Liver (tissue), 9 donors: Measurements from ENCODE around the gene RAC2. TPM values are rescaled to one million over a fixed set of nuclear protein-coding genes. Genes with fewer than 3 reads are reported as not detected.

Experiments
- DNase-seq: peaks from one replicate; pipeline ENCODE4 v3.0.0-alpha.2; 2017; ENCODE audit warnings: low spot score
- H3K27ac ChIP-seq, 2 donors: one replicate each; pipeline ENCODE4 v1.7.0; 2013; ENCODE audit warnings: inconsistent platforms in 2 of 2, low read length in 2 of 2, control low read depth in 1 of 2, low read depth in 1 of 2, mild to moderate bottlenecking in 1 of 2
- H3K27me3 ChIP-seq, 4 donors: one replicate each; pipeline versions ENCODE4 v1.6.1 to v1.7.0; 2013; ENCODE audit warnings: low read length in 3 of 4, inconsistent platforms in 1 of 4, mild to moderate bottlenecking in 1 of 4, moderate library complexity in 1 of 4; ENCODE audit not compliant: control insufficient read depth in 4 of 4, insufficient read depth in 4 of 4
- H3K36me3 ChIP-seq, 4 donors: one replicate each; pipeline versions ENCODE4 v1.6.1 to v1.7.0; 2013; ENCODE audit warnings: low read length in 3 of 4, mild to moderate bottlenecking in 3 of 4, low read depth in 1 of 4, moderate library complexity in 1 of 4; ENCODE audit not compliant: control insufficient read depth in 4 of 4, insufficient read depth in 3 of 4
- H3K4me1 ChIP-seq, 4 donors: one replicate each; pipeline versions ENCODE4 v1.6.1 to v1.7.0; 2013; ENCODE audit warnings: low read length in 3 of 4, mild to moderate bottlenecking in 3 of 4, moderate library complexity in 1 of 4; ENCODE audit not compliant: control insufficient read depth in 4 of 4, insufficient read depth in 4 of 4
- H3K4me3 ChIP-seq, 3 donors: one replicate each; pipeline versions ENCODE4 v1.6.1 to v1.7.0; 2013; ENCODE audit warnings: low read length in 3 of 3, control low read depth in 1 of 3, low read depth in 1 of 3, mild to moderate bottlenecking in 1 of 3
- H3K9ac ChIP-seq, 2 donors: one replicate each; pipeline ENCODE4 v1.7.0; 2013; ENCODE audit warnings: low read length in 2 of 2, mild to moderate bottlenecking in 2 of 2, moderate library complexity in 2 of 2, control low read depth in 1 of 2, low read depth in 1 of 2
- H3K9me3 ChIP-seq, 4 donors: one replicate each; pipeline versions ENCODE4 v1.6.1 to v1.7.0; 2013; ENCODE audit warnings: low read length in 3 of 4; ENCODE audit not compliant: control insufficient read depth in 4 of 4
- EGR1 ChIP-seq, 2 donors: IDR thresholded peaks; 2 replicates each; pipeline ENCODE4 v1.6.1; 2016 to 2018; ENCODE audit warnings: antibody characterized with exemption in 2 of 2, low read depth in 2 of 2
- FOXA1 ChIP-seq: IDR thresholded peaks from 2 replicates; pipeline ENCODE4 v1.6.1; 2016; ENCODE audit warnings: antibody characterized with exemption
- FOXA2 ChIP-seq: IDR thresholded peaks from 2 replicates; pipeline ENCODE4 v1.6.1; 2016; ENCODE audit warnings: antibody characterized with exemption
- GABPA ChIP-seq, 2 donors: IDR thresholded peaks in 1 of 2; conservative IDR thresholded peaks in 1 of 2; 2 replicates each; pipeline ENCODE4 v1.6.1; 2016; ENCODE audit warnings: antibody characterized with exemption in 2 of 2, mild to moderate bottlenecking in 1 of 2, moderate library complexity in 1 of 2
- HNF4A ChIP-seq, 2 donors: conservative IDR thresholded peaks; 2 replicates each; pipeline ENCODE4 v1.6.1; 2016; ENCODE audit warnings: antibody characterized with exemption in 2 of 2, mild to moderate bottlenecking in 2 of 2
- HNF4G ChIP-seq: IDR thresholded peaks from 2 replicates; pipeline ENCODE4 v1.6.1; 2016; ENCODE audit warnings: antibody characterized with exemption
- JUND ChIP-seq, 2 donors: IDR thresholded peaks; 2 replicates each; pipeline ENCODE4 v1.6.1; 2016; ENCODE audit warnings: antibody characterized with exemption in 2 of 2
- MAX ChIP-seq: IDR thresholded peaks from 2 replicates; pipeline ENCODE4 v1.6.1; 2016; ENCODE audit warnings: antibody characterized with exemption
- NR2F2 ChIP-seq: IDR thresholded peaks from 2 replicates; pipeline ENCODE4 v1.6.1; 2016; ENCODE audit warnings: antibody characterized with exemption
- RAD21 ChIP-seq, 2 donors: IDR thresholded peaks; 2 replicates each; pipeline ENCODE4 v1.6.1; 2016; ENCODE audit warnings: antibody characterized with exemption in 2 of 2, mild to moderate bottlenecking in 2 of 2
- REST ChIP-seq: IDR thresholded peaks from 2 replicates; pipeline ENCODE4 v1.6.1; 2016; ENCODE audit warnings: antibody characterized with exemption, mild to moderate bottlenecking
- RXRA ChIP-seq, 2 donors: IDR thresholded peaks; 2 replicates each; pipeline ENCODE4 v1.6.1; 2017 to 2018; ENCODE audit warnings: antibody characterized with exemption in 2 of 2, mild to moderate bottlenecking in 1 of 2
- TAF1 ChIP-seq: conservative IDR thresholded peaks from 2 replicates; pipeline ENCODE4 v1.6.1; 2016; ENCODE audit warnings: antibody characterized with exemption, mild to moderate bottlenecking
- YY1 ChIP-seq: IDR thresholded peaks from 2 replicates; pipeline ENCODE4 v1.6.1; 2016; ENCODE audit warnings: antibody characterized with exemption, mild to moderate bottlenecking
- WGBS: extraction: QIAGEN DNeasy Blood & Tissue Kit; methylation state at CpG from one replicate; pipeline ENCODE4 v1.1.7; 2013; 5-methylcytosine and 5-hydroxymethylcytosine counted together
- polyA plus RNA-seq, 2 donors: library from polyadenylated mRNA; stranded (reverse) in 1 of 2; unstranded in 1 of 2; fragments of 200-250 nt in 1 of 2; fragments of >200 nt in 1 of 2; fragmentation: Nextera tagmentation in 1 of 2; extraction: Ambion mirVana in 1 of 2; gene quantifications; one replicate each; pipeline versions ENCODE4 v1.2.1 to v1.2.3, GENCODE V29; 2013 to 2015
- total RNA-seq, 2 donors: library from RNA; depleted of rRNA; stranded (reverse); fragments of >200 nt; gene quantifications; one replicate each; pipeline ENCODE4 v1.2.3, GENCODE V29; 2014
- TF ChIP-seq, protein P1 (sequence below): fragments of 150-350 bp; IDR thresholded peaks from 2 replicates; pipeline ENCODE4 v1.5.1; 2017; ENCODE audit warnings: improper control_type of control experiment, low read depth, low read length; ENCODE audit not compliant: missing input control
- TF ChIP-seq, protein P2 (sequence below): IDR thresholded peaks from 2 replicates; pipeline ENCODE4 v1.6.1; 2016; ENCODE audit warnings: antibody characterized with exemption
- TF ChIP-seq, protein P3 (sequence below): IDR thresholded peaks from 2 replicates; pipeline ENCODE4 v1.6.1; 2016; ENCODE audit warnings: antibody characterized with exemption
- donor health status: healthy.
- donor health status: healthy.
- donor health status: healthy.
- donor health status: healthy.
- donor health status: healthy.

Gene RAC2
- total and polyA plus RNA-seq, 4 donors, result 4.0 to 15.0 (median 7.4) TPM

DNA sequence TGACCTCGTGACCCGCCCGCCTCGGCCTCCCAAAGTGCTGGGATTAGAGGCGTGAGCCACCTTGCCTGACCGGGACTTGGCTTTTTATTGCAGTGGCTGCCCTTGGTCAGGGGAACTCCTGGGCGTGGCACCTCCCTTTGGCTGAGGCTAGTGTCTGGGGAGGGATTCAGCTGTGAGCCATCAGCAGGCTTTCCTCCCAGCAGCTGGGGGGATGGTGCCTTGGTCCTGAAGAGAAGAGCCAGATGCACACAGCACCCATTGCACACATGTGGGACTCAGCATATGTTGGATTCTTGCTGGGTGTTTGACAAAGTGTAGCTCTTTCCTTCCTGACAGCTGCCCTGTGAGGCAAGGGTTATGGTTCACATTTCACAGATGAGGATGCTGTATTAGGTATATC is 46.7 kb upstream of the RAC2 start (continued):
- TF ChIP-seq REST (no peak), YY1 (no peak), RXRA (IDR thresholded peaks at IDR 0.05) (no peak), MAX (no peak), HNF4A (conservative IDR thresholded peaks at IDR 0.05) (no peak)

- 87% methylated on average over 7 of the region's 7 CpGs for WGBS
- Histone ChIP-seq H3K4me1 (no peaks in the 10 kb centered on the region), H3K36me3 (peaks cover 0 to 4% (median 0%) of the 10 kb centered on the region in 4 donors), H3K9ac (no peak overlapping the region), H3K4me3 (no peak overlapping the region), H3K9me3 (no peaks in the 10 kb centered on the region), H3K27me3 (peaks cover 0 to 4% (median 0%) of the 10 kb centered on the region in 4 donors), H3K27ac (no peak overlapping the region)
- TF ChIP-seq RXRA (IDR thresholded peaks at IDR 0.05), result no peak
- no peak for DNase-seq
Measured at GRCh38 chr22:37289156-37289735, 45.2 kb upstream of the RAC2 start.

DNA sequence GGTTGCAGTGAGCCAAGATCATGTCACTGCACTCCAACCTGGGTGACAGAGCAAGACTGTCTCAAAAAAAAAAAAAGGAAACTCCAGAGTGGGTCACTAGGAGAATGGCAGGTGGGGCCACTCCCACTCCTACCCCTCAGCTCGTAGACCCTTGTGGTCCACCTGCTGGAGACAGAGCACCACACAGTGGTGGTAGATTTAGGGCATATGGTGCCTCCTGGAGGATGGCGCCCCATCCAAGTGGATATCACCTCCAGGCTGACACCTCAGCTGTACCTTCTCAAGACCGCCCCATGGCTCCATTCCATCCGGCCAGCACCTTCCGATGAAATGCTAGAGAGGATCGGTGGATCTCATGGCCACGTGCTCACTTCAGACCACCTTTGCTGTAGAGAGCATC is 44.5 kb upstream of the RAC2 start:
- no peak overlapping the region for H3K27ac ChIP-seq
- H3K9me3 ChIP-seq, result no peaks in the 10 kb centered on the region
- no peak overlapping the region for H3K4me3 ChIP-seq
- no peak for TF ChIP-seq NR2F2
- no peak for TF ChIP-seq REST
- no peak for TF ChIP-seq RAD21 (IDR thresholded peaks at IDR 0.05)
- no peak for TF ChIP-seq MAX
- TF ChIP-seq HNF4A (conservative IDR thresholded peaks at IDR 0.05), result no peak
- TF ChIP-seq GABPA (IDR thresholded peaks at IDR 0.05 in 1 of 2, conservative IDR thresholded peaks at IDR 0.05 in 1 of 2), result no peak
- TF ChIP-seq, protein P1, sequence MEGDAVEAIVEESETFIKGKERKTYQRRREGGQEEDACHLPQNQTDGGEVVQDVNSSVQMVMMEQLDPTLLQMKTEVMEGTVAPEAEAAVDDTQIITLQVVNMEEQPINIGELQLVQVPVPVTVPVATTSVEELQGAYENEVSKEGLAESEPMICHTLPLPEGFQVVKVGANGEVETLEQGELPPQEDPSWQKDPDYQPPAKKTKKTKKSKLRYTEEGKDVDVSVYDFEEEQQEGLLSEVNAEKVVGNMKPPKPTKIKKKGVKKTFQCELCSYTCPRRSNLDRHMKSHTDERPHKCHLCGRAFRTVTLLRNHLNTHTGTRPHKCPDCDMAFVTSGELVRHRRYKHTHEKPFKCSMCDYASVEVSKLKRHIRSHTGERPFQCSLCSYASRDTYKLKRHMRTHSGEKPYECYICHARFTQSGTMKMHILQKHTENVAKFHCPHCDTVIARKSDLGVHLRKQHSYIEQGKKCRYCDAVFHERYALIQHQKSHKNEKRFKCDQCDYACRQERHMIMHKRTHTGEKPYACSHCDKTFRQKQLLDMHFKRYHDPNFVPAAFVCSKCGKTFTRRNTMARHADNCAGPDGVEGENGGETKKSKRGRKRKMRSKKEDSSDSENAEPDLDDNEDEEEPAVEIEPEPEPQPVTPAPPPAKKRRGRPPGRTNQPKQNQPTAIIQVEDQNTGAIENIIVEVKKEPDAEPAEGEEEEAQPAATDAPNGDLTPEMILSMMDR, result no peak
- no peak for TF ChIP-seq TAF1
- no peak for TF ChIP-seq HNF4G
- TF ChIP-seq FOXA2, result no peak
- TF ChIP-seq YY1, result no peak
- TF ChIP-seq, protein P2, sequence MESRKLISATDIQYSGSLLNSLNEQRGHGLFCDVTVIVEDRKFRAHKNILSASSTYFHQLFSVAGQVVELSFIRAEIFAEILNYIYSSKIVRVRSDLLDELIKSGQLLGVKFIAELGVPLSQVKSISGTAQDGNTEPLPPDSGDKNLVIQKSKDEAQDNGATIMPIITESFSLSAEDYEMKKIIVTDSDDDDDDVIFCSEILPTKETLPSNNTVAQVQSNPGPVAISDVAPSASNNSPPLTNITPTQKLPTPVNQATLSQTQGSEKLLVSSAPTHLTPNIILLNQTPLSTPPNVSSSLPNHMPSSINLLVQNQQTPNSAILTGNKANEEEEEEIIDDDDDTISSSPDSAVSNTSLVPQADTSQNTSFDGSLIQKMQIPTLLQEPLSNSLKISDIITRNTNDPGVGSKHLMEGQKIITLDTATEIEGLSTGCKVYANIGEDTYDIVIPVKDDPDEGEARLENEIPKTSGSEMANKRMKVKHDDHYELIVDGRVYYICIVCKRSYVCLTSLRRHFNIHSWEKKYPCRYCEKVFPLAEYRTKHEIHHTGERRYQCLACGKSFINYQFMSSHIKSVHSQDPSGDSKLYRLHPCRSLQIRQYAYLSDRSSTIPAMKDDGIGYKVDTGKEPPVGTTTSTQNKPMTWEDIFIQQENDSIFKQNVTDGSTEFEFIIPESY, result no peak
- TF ChIP-seq JUND (IDR thresholded peaks at IDR 0.05), result no peak
- no peak for TF ChIP-seq FOXA1
- TF ChIP-seq EGR1 (IDR thresholded peaks at IDR 0.05; ENCODE audit: low read depth in 2 of 2), result no peak
- TF ChIP-seq, protein P3, sequence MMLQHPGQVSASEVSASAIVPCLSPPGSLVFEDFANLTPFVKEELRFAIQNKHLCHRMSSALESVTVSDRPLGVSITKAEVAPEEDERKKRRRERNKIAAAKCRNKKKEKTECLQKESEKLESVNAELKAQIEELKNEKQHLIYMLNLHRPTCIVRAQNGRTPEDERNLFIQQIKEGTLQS, result no peak
- TF ChIP-seq RXRA (IDR thresholded peaks at IDR 0.05), result no peak
- H3K27me3 ChIP-seq, result peaks cover 0 to 4% (median 0%) of the 10 kb centered on the region in 4 donors
- H3K9ac ChIP-seq, result no peak overlapping the region
- DNase-seq, result no peak
- no peaks in the 10 kb centered on the region for H3K4me1 ChIP-seq
- WGBS, result 85% methylated on average over 7 of the region's 7 CpGs
- H3K36me3 ChIP-seq, result peaks cover 0 to 4% (median 0%) of the 10 kb centered on the region in 4 donors
